Measurements from ENCODE around the gene TBX2.
A peak's percentile ranks its signal among the peaks of the same experiment; 100 is the strongest.

TBX2 gene

DNA sequence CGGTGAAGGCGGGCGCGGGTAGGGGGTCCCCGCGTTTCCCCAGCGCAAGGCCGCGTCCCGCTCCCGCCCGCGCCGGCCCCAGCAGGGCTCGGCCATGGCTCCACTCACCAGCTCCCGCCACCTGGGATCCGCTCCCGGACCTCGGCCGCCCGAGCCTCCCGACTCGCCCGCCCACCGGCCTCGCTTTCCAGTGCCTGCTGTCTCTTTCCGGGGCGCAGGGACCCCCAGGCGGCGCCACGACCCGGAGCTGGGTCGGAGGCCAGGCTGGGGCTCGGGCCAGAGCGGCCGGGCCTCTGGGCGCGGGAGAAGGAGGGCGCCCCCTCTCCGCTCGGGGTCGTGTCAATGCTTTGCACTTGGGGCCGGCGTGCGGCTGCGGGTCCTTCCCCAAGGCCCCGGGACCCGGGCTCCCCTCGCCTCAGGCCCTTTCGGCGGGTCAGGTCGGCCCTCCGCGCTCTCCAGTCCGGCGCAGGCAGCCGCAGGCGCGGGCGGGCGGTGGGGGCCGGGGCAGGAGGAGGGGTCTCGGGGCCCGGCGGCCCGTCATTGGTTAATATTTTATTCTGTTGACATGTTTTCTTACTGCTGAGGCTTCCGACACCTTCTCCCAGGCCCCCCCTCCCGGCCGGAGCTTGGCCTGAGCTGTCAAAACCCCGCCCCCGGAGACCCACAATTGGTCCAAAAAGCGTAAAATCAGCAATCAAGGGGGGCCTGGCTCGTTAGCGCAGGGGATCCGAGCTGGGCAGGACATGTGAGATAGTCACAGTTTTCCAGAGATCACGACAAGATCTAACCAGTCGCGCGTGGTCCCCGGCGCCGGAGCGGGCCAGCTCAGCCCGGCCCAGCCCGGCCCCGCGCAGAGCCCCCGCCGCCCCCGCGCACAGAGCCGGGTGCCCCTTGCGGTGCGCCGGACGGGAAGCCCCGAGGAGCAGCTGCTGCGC is at the start of gene TBX2:
Gene TBX2 (plus strand): TSS at position 713 of the 935 bp plus-strand sequence. CDS start 334 bp downstream, outside the sequence.
- peak; percentile 67 for ATAC-seq
- TF ChIP-seq ISL1 (CRISPR knock-in tag; IDR thresholded peaks at IDR 0.05) (0 out of 2 replicates have a peak, but pooled peaks have one; percentile 11), ZFP3 (CRISPR knock-in tag; IDR thresholded peaks at IDR 0.05) (no peak; the same call in 1 of the 2 replicates), ARNTL (CRISPR knock-in tag; IDR thresholded peaks at IDR 0.05; ENCODE audit: borderline replicate concordance, low read depth) (no peak), POU6F1 (CRISPR knock-in tag; IDR thresholded peaks at IDR 0.05; ENCODE audit: borderline replicate concordance, low read depth) (no peak)
- TF ChIP-seq, protein P1, sequence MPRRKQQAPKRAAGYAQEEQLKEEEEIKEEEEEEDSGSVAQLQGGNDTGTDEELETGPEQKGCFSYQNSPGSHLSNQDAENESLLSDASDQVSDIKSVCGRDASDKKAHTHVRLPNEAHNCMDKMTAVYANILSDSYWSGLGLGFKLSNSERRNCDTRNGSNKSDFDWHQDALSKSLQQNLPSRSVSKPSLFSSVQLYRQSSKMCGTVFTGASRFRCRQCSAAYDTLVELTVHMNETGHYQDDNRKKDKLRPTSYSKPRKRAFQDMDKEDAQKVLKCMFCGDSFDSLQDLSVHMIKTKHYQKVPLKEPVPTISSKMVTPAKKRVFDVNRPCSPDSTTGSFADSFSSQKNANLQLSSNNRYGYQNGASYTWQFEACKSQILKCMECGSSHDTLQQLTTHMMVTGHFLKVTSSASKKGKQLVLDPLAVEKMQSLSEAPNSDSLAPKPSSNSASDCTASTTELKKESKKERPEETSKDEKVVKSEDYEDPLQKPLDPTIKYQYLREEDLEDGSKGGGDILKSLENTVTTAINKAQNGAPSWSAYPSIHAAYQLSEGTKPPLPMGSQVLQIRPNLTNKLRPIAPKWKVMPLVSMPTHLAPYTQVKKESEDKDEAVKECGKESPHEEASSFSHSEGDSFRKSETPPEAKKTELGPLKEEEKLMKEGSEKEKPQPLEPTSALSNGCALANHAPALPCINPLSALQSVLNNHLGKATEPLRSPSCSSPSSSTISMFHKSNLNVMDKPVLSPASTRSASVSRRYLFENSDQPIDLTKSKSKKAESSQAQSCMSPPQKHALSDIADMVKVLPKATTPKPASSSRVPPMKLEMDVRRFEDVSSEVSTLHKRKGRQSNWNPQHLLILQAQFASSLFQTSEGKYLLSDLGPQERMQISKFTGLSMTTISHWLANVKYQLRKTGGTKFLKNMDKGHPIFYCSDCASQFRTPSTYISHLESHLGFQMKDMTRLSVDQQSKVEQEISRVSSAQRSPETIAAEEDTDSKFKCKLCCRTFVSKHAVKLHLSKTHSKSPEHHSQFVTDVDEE (CRISPR knock-in tag; IDR thresholded peaks at IDR 0.05): no peak
- TF ChIP-seq, protein P2, sequence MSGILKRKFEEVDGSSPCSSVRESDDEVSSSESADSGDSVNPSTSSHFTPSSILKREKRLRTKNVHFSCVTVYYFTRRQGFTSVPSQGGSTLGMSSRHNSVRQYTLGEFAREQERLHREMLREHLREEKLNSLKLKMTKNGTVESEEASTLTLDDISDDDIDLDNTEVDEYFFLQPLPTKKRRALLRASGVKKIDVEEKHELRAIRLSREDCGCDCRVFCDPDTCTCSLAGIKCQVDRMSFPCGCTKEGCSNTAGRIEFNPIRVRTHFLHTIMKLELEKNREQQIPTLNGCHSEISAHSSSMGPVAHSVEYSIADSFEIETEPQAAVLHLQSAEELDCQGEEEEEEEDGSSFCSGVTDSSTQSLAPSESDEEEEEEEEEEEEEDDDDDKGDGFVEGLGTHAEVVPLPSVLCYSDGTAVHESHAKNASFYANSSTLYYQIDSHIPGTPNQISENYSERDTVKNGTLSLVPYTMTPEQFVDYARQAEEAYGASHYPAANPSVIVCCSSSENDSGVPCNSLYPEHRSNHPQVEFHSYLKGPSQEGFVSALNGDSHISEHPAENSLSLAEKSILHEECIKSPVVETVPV (CRISPR knock-in tag; IDR thresholded peaks at IDR 0.05): no peak
- TF ChIP-seq, protein P3, sequence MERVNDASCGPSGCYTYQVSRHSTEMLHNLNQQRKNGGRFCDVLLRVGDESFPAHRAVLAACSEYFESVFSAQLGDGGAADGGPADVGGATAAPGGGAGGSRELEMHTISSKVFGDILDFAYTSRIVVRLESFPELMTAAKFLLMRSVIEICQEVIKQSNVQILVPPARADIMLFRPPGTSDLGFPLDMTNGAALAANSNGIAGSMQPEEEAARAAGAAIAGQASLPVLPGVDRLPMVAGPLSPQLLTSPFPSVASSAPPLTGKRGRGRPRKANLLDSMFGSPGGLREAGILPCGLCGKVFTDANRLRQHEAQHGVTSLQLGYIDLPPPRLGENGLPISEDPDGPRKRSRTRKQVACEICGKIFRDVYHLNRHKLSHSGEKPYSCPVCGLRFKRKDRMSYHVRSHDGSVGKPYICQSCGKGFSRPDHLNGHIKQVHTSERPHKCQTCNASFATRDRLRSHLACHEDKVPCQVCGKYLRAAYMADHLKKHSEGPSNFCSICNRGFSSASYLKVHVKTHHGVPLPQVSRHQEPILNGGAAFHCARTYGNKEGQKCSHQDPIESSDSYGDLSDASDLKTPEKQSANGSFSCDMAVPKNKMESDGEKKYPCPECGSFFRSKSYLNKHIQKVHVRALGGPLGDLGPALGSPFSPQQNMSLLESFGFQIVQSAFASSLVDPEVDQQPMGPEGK (CRISPR knock-in tag; IDR thresholded peaks at IDR 0.05; ENCODE audit: borderline replicate concordance): peak; percentile 88

- no peak for TF ChIP-seq ZFP30 (CRISPR knock-in tag; IDR thresholded peaks at IDR 0.05)
- no peak for ATAC-seq
Observed at GRCh38 chr17:61351745-61352407, 47.8 kb upstream of the TBX2 start.

DNA sequence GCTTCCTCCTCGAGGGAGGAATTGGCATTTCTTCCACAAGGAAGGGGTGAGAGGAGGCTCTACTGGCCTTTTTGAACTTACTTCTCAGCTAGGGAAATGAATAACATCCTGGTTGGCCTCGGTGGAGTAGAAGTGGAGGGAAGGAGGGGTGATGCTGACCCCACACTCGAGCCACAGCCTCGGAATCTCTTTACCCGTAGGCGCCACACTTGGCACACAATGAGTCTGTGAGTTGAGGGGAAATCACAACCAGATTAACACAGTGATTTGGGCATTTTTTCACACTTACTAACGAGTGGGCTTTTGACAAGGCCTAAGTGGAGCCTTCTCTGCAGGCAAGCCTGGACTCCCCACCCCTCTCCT is 47.3 kb upstream of the TBX2 start:
- ATAC-seq: no peak
- TF ChIP-seq ZFP3 (CRISPR knock-in tag; IDR thresholded peaks at IDR 0.05): no peak
- no peak for TF ChIP-seq ZFP30 (CRISPR knock-in tag; IDR thresholded peaks at IDR 0.05)
- TF ChIP-seq ARNTL (CRISPR knock-in tag; IDR thresholded peaks at IDR 0.05; ENCODE audit: borderline replicate concordance, low read depth): no peak
- no peak for TF ChIP-seq RARB (CRISPR knock-in tag; IDR thresholded peaks at IDR 0.05)
- TF ChIP-seq BACH2 (CRISPR knock-in tag; IDR thresholded peaks at IDR 0.05; ENCODE audit: borderline replicate concordance): no peak
- no peak for TF ChIP-seq TOX (CRISPR knock-in tag; IDR thresholded peaks at IDR 0.05; ENCODE audit: borderline replicate concordance)
- TF ChIP-seq OSR1 (CRISPR knock-in tag; IDR thresholded peaks at IDR 0.05): no peak
- TF ChIP-seq PPARA (CRISPR knock-in tag; IDR thresholded peaks at IDR 0.05; ENCODE audit: borderline replicate concordance): no peak
- TF ChIP-seq, protein P3 (CRISPR knock-in tag; IDR thresholded peaks at IDR 0.05; ENCODE audit: borderline replicate concordance): no peak
- TF ChIP-seq SNAI2 (CRISPR knock-in tag; IDR thresholded peaks at IDR 0.05): no peak
- no peak for TF ChIP-seq ZNF8 (CRISPR knock-in tag; IDR thresholded peaks at IDR 0.05)
- no peak for TF ChIP-seq GLIS3 (CRISPR knock-in tag; IDR thresholded peaks at IDR 0.05)
- TF ChIP-seq, protein P1 (CRISPR knock-in tag; IDR thresholded peaks at IDR 0.05): no peak
